HG03060 (cell line): ENCODE measurements around the gene ZNF74.
"Not testable (repeated sequence)": the region's sequence is repeated elsewhere in the genome, so short reads cannot be mapped to it uniquely, and the experiment has no call there.

ENCODE experiments used
- ATAC-seq: cut with Tn5 transposase; IDR thresholded peaks from one replicate; pipeline ENCODE4 v1.9.1; 2021; ENCODE audit warnings: low read depth, moderate number of reproducible peaks; ENCODE audit not compliant: unreplicated experiment

The ZNF74 gene

DNA sequence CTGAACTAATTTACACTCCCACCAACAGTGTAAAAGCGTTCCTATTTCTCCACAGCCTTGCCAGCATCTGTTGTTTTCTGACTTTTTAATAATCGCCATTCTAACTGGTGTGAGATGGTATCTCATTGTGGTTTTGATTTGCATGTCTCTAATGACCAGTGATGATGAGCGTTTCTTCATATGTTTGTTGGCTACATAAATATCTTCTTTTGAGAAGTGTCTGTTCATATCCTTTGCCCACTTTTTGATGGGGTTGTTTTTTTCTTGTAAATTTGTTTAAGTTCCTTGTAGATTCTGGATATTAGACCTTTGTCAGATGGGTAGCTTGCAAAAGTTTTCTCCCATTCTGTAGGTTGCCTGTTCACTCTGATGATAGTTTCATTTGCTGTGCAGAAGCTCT, 21.7 kb downstream of the ZNF74 start:
- not testable (repeated sequence) for ATAC-seq

DNA sequence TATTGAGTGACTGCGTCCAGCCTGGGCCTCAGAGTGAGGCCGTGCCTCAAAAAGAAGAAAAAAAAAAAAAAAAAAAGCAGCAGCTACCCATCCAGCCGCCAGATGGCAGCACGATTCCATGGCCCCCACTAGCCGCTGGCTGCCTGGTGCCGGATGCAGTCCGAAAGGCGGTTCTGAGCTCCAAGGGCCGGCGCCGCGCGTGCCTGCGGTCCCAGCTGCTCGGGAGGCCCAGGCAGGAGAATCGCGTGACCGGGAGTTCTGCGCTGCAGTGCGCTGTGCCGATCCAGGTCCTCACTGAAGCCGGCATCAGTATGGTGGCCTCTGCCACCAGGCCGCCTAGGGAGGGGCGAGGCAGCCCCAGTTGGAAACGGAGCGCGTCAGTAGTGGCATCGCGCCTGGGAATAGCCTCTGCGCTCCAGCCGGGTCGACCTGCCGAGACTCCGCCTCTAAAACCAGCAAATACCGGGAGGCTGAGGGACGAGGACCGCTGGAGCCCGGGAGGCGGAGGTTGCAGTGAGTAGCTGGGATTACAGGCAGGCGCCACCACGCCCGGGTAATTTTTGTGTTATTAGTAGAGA, 24.3 kb downstream of the ZNF74 start:
- no peak for ATAC-seq

DNA sequence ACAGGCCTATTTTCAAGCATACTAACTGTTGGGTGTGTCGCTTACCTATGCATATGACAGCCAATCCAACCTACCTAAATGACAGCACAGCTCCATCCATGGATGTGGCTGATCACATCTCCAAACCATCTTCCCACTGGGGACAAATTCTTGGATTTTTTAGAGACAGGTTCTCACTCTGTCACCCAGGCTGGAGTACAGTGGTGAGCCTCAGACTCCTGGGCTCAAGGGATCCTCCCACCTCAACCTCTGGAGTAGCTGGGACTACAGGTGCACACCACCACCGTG, 25.7 kb downstream of the ZNF74 start:
- no peak for ATAC-seq

DNA sequence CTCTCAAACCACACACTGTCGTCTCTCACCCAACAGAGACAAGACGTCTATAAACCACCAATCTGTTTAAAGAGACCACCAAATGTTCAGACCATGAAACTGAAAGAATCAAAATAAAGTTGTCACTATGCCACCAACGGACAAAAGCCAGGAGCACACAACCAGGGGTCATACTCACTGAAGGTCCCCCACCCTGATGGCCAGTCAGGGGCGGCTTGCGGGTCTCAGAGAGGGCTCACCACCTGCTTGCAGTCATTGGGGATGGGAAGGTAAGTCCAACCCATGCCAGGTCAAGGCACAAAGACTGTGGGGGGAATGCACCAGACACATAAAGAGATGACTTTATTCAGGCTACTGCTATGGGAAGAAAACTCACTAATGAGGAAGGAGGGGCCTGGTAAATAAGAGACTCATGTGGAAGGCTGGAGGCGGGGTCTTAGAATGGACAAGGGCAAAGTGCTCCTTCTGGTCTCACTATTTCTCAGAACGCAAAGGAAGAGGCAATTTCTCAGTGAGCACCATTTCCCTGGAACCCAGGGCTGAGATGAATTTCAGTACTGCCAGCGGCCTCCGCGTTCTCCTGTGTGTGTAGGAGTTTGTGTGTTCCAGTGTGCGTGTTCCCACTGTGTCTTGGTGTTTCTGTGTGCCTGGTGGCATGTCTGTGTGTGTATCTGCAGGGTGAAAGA, 26.3 kb downstream of the ZNF74 start:
- ATAC-seq, result no peak

DNA sequence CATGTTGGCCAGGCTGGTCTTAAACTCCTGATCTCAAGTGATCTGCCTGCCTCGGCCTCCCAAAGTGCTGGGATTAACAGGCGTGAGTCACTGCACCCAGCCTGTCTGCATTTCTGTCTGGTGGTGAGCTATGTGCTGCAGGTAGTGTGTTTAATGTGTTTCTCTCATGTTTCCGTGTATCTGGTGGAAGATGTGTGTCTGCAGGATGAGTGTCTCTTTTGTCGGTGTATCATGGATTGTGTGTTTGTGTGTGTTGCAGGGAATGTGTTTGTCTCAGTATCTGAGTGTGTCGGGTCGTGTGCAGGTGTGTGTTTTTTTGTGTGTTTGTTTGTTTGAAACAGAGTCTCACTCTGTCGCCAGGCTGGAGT, 27.5 kb downstream of the ZNF74 start:
- ATAC-seq, result no peak

DNA sequence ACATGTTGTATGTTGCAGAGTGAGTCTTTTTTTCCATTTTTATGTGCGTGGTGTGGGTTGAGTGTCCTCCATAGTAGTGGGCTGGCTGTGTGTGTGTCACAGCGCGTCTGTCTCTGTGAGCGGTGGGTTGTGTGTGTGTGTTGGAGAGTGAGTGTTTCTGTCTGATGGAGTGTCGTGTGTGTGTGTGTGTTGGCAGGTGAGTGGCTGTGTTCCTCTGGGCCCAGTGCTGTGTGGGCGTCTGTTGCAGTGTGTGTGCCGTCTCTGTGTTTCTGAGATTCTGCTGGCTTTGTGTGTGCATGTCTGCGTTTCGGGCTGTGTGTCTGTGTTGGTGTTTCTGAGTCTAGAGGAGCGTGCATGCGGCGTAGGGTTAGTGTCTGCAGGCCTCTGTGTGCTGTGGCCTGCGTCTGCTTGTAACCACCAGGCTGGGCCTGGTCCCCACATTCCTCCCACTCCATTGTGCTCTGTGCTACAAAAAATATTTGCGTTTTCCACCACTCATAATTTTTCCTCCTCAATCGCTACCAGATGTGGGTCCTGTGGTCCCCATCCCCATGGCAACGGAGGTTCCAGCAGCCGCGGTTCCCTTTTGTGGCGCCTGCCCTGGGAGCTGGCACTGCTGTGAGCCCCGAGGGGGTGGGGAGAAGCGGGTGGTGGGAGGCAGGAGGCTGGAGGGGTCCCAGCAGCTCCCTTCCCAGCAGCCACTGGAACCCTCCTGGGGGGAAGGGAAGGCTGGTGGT, 28.5 kb downstream of the ZNF74 start:
- ATAC-seq, result no peak

DNA sequence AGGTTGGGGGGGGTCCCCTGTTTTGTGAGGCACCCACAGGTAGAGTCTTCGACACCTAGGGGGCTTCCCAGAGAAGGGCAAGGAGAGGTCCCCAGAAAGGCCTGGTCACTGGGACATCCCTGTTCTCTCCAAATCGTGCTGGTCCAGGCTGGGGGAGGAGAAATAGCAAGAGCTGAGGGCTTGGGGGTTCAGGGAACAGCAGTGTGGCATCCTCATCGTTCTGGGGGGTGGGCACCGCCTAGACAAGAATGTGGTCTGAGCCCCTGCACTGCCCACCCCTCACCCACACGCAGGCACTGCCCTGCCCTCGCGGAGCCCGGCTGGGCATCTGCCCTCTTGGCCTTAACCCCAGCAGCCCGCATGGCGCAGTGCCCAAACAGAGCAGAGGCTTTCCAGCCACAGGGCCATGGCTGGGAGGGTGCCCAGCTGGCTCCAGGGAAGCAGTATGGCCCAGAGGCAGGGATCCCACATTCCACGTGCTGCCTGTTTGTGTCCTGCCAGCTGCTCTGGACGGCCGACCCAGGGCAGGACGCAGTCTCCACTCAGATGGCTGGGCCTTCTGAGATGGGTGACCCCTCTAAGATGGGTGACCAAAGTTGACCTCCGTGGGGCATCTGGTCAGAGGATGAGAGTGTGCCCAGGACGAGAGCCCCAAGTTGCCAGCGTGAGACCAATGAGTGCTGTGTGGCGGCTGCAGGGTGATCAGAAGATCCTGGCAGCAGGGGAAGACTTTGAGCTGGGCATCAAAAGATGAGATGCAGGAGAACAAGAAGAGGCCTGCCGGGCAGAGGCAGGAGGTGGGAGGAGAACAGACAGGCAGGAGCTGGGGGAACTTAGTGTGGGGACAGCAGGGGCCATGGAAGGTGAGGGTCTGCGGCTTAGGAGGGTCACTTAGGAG, 29.3 kb downstream of the ZNF74 start:
- ATAC-seq, result no peak

DNA sequence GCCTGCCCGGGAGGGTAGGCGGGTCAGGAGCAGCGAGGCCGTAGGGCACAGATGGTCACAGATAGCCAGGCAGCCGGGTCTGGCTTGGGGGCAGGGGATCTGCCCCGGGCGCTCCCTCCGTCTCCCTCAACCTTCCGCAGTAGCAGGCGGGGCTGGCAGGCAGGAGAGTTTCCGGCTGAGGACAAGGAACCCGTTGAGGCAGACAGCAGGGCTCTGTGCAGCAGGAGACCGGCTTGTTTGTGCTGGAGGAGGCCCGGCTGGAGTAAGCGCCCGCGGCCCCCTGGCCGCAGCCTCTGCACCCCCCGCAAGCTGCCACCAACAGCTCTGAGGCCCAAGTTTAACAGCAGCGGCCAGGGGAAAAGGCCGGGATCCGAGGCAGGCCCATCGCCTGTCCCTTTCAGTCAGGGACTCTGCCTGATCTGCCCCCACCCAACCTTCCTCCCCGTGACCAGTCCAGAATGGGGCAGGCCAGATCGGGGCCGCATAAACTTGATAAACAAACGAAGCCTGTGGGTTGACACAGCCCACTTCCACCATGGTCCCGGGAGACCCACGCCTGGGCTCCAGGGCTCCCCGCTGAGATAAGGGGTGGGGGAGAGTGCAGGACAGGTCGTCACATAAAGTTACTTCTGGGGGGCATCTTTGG, 30.1 kb downstream of the ZNF74 start:
- no peak for ATAC-seq

DNA sequence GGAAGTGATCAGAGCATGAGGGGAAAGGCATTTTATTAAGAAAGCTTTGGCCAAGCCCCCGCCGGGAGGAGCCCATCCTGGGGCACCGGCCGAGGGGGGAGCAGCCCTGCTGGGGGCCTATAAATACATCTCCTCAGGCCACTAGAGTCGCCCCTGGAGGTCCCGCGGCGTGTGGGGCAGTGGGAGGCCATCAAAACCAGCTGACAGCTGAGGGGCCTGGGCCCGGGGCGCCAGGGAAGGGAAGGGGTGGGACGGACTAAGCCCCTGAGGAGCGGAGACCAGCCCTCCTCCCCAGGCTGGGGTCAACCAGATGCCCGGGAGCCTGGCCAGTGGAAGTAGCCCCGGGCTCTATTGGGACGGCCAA, 30.6 kb downstream of the ZNF74 start:
- no peak for ATAC-seq

DNA sequence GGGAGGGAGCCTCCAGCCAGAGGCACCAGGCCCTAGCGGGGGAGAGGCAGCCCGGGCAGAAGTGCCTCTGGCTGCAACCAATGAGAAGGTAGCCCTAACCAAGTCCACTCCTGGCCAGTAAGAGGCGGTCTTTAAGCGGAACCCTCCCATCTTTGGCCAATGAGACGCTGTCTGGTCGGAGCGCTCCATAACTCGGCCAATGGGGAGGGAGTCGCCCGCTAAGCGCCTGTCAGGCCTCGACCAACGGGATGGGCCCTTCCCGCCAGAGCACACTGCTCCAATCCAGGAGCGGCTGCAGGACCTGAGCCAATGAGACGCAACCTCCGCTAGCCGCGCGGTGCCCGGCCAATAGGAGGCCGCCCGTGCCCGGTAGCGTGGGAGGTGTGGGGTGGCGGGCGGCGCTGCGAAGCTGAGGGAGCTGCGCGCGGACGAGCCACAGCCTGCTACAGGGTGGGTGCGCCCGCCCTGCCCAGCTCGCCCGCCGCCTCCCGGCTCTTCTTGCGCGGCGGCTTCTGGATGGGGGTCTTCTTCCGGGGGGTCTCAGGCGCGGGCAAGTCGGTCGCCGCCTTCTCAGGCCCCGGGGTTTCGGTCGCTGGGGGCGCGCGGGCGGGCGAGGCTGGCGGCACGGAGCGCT, 31.1 kb downstream of the ZNF74 start:
- no peak for ATAC-seq

DNA sequence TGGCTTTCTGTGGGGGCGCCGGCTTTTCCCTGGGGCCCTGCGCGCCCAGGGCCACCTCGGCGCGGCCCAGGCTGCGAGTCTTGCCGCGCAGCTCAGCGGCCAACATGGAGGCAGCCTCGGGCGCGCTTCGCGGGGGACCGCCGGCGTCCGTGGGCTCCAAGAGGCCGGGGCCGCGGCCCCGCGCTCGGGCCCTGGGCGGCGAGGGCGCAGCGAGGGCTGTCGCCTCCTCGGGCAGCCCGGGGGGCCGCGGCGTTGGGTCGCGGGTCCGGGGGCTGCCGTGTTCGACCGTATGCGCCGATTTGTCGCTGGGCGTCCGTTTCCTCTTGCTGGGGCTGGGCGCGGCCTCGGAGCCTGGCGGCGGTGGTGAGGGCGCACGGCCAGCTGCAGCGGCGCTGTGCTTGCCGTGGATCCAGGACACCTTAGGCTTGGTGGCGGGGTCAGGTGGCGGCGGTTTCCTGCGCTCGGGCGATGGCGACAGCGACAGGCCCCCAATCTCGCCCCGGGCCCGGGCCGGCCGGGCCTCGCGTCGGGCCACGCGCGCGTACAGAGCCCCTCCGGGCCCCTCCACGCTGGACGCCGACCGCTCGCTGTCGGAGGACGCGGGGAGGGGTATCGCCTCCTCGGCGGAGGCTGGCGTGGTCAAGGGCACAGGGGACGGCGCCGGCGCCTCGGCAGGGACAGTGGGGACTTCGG, 31.8 kb downstream of the ZNF74 start:
- no peak for ATAC-seq

DNA sequence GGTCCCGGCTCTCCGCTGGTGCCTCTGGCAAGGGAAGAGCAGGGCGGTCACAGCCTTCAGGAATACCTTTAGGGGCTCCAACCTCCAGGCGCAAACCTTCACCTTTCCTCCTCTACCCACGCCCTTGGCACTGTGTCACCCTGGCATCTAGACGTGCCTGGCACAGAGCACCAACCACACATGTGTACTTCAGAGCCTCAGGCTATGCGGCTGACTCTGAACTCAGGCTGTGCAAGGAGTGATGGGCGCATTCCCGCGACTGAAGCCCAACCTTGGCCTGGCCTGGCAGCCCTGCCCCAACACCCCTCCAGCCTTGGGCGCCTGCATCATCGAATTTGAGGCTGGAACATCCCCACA, 32.3 kb downstream of the ZNF74 start:
- ATAC-seq, result no peak

DNA sequence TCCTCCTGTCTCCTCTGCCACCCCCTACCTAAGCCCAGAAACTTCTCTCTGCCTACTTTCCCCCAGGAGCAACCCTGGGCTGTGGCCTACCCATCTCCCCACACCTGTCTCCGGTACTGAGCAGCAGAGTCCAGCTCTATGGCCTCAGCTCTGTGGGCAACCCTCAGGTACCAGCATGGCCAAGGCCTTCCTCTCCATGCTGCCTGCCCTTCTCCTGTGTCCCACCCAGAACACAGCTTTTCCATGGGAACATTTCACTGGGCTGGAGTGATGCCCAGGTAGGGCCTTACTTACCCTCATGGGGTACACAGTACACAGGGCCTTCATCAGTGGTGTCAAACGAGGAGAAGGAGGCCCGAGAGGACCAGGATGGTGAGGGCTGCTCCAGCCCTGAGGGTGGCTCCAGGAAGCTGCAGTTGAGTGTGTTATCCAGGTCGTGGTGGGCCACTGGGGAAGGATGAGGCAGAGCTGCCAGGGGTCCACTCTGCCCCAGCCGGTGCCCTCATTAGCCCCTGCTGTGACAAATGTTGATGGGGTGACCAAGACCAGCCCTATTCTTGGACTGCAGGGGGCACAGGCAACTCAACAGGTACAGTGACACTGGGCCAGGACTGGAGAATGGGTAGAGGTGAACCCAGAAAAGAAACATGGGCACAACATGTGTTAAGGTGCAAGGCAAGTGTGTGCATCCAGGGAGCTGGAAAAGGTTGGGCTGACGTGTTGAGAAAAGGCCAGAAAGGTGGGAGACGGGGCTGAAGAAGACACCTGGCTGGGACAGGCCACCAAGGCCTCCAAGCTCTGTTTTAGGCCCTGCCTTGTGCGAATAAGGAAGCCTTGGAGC, 33.4 kb downstream of the ZNF74 start:
- no peak for ATAC-seq

DNA sequence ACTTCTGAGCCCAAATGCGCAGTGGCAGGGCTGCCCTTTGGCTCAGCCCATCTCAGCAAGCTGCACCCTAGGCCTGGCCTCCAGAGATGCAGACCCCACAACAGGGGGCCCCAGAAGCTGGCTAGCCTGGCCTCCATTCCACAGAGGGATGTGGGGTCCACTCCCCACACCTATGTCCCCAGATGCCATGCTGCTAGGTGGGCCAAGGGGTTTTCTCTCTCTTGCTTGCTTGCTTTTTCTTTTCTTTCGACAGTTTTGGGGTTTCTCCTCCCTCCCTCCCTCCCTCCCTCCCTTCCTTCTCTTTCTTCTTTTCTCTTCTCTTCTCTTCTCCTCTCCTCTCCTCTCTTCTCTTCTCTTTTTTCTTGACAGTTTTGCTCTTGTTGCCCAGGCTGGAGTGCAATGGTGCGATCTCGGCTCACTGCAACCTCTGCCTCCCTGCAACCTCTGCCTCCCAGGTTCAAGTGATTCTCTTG, 34.0 kb downstream of the ZNF74 start:
- ATAC-seq, result no peak

DNA sequence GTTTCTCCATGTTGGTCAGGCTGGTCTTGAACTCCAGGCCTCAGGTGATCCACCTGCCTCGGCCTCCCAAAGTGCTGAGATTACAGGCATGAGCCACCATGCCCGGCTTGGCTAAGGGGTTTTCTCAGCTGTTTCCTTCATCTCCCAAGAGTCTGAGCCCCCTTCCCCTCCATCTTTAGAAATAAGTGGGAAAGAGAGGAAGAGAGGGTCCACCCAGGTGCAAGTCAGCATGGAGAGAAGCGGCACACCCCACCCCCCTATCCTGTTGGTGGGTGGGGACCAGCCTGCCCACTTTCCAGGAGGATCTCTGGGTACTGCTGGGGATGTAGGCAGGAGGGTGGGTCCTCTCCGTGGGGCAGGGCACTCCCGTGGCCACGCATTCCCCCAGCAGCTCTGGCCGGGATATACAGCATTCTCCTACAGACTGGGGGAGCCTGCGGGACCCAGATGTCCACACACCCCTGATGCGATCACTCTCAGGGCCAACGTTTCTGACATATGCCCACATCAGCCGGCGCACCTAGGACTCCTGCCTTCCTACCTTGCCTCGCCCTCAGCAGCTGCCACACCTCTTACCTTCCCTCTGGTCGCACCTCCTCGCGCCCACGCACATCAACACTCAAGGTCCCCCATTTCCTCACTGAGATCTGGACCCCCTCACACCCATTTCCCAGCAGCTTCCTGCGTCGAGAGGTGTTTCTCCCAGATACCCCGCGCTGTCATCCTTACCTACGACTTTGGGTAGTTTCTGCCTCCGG, 34.7 kb downstream of the ZNF74 start:
- ATAC-seq, result no peak

DNA sequence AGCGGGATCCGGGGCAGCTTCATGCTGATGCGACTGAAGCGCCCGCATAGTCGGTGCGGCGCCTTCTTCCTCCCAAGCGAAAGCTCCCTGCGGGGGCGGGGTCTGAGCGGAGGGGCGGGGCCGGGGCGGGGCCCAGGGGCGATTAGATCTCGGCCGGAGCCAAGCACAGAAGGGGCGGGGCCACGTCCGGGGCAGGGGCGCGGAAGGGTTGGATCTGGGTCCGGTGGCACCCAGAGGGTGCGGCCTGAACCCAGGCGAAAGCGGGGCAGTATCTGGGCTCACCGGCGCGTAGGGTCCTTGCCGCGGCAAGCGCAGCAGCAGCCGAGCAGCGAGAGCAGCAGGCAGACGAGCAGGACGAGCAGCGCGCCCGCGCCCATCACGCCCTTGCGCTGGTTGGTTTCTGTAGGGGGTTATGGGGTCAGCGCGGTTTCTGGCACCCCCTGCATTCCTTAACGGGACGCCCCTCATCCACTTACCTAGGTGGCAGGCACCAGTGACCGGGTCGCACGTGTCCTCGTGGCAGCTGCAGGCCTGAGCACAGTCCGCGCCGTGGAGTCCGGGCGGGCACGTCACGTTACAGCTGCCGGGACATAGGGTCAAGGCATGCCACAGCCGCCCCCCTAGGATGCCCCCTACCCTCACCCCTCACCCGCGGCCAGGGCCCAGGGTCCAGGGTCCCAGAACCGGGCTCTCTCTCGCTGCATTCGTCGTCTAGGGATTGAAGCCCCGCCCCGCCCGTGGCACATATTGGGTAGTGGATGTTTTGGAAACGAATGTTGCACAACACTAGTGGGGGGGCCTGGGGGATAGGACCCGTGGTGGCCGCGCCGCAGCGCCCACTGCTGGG, 35.5 kb downstream of the ZNF74 start:
- no peak for ATAC-seq

DNA sequence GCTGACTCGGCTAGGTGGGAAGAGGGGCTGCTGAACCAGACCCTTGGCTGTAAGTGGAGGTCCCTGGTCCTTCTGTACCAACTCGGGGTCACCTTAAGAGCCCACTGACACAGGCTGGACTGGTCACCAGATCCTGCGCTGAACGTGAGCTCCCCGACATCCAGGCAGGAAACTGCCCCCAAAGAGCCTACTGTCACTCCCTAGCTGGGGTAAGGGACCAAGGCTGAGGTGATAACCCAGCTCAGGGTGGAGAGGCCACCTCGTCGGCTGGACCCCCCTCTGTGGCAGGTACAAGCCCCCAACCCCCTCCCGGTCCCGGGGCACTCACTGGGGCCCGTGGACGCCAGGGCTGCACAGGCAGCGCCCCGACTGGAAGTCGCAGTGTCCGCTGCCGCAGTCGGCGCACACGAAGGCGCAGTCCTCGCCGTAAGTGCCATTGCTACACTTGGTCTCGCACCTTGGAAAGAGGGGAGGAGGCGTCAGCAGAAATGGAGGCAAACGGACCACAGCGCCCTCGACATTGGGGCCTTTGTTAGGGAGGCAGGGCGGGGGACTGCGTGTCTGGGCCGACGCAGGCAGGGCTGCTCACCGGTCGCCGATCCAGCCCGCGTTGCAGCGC, 36.3 kb downstream of the ZNF74 start:
- ATAC-seq, result no peak
